GM12892 (cell line): ENCODE results near the gene BCORL1.

Source experiments
- POLR2A ChIP-seq: IDR thresholded peaks from 2 replicates; pipeline ENCODE4 v1.6.1; 2011; ENCODE audit warnings: low read depth, low read length, control low read depth
- POLR2AphosphoS5 ChIP-seq: IDR thresholded peaks from 2 replicates; pipeline ENCODE4 v1.6.1; 2011; ENCODE audit warnings: low read depth, low read length, control low read depth

DNA sequence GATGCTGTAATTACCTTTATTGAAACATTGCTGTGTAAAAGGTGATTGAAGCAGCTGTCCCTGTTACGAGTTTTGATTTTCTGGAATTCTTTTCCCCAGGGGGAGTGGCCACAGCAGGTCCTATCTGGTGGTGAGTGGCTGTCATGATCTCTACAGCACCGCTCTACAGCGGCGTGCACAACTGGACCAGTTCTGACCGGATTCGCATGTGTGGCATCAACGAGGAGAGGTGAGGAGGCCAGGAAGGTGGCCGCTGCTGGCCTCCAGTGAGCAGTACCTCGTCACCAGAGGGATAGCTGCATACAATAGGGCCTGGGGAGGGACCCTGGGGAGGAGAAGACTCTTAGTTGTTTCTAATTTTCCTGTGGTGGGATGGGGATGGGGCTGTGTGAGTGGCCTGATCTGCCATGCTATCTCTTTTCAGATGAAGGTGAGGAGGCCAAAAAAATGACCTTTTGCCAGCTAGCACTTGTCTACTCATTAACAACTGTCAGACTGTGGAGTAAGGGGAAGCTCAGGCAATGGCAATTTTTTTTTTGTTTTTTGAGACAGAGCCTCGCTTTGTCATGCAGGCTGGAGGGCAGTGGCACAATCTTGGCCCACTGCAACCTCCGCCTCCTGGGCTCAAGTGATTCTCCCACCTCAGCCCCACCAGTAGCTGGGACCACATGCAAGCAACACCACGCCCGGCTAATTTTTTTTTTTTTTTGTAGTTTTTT lies 22.8 kb downstream of the BCORL1 start:
- no peak for TF ChIP-seq POLR2A
- no peak for TF ChIP-seq POLR2AphosphoS5
